GM12878 (cell line): Measurements from ENCODE around the gene PLEKHS1. TPM values are rescaled to one million over a fixed set of nuclear protein-coding genes. Genes with fewer than 3 reads are reported as not detected.

ENCODE experiments used
- ATAC-seq: fragments of 200-7000 bp; cut with Tn5 transposase; 3 replicates; pipeline ENCODE4 v1.9.1; 2020; ENCODE audit warnings: mild to moderate bottlenecking, moderate library complexity
- Bru-seq: library from RNA; stranded (reverse); fragments of 400-500 nt; gene quantifications from one replicate; lab custom pipeline; 2021; lab: Mats Ljungman, UMichigan
- BruChase-seq, 2 experiments: library from RNA; stranded (reverse); fragments of 400-500 nt; gene quantifications; one replicate each; lab custom pipeline; 2021; lab: Mats Ljungman, UMichigan
- BruUV-seq: library from RNA; stranded (reverse); fragments of 400-500 nt; replicated peaks from 2 replicates; lab custom pipeline; 2021; lab: Mats Ljungman, UMichigan
- CTCF ChIA-PET: fragments of 300-600 bp; sonication (Branson Sonifier 250); formaldehyde crosslinking; extraction: SDS; loops from one replicate; lab custom pipeline; 2021; ENCODE audit warnings: inconsistent platforms; lab: Yijun Ruan, JAX
- POLR2A ChIA-PET: fragments of 350-600 bp; formaldehyde crosslinking; extraction: SDS; loops from one replicate; lab custom pipeline; 2021; ENCODE audit warnings: inconsistent platforms; lab: Charles Lee
- RAD21 ChIA-PET: fragments of 300-600 bp; sonication (Branson Sonifier 250); formaldehyde crosslinking; loops from one replicate; lab custom pipeline; 2023; ENCODE audit warnings: antibody characterized with exemption; ENCODE audit not compliant: unreplicated experiment; lab: Charles Lee
- SMC1A ChIA-PET: fragments of 300-600 bp; sonication (Branson Sonifier 250); formaldehyde crosslinking; loops from one replicate; lab custom pipeline; 2023; ENCODE audit not compliant: unreplicated experiment, uncharacterized antibody; lab: Charles Lee
- DNase-seq: peaks from one replicate; pipeline ENCODE4 v3.0.0-alpha.2; 2011; ENCODE audit warnings: low read depth, low spot score
- FAIRE-seq: peaks from 3 replicates; lab custom pipeline; 2011; peaks lifted over from hg19 to GRCh38; lab: Jason Lieb, UNC
- H2AFZ ChIP-seq: 2 replicates; pipeline ENCODE4 v1.6.0; 2011; ENCODE audit warnings: low read depth, low read length, control low read depth; ENCODE audit not compliant: control insufficient read depth
- H3K27ac ChIP-seq: 2 replicates; pipeline ENCODE4 v1.5.1; 2011; ENCODE audit warnings: control low read depth; ENCODE audit not compliant: control insufficient read depth, insufficient read depth
- H3K27me3 ChIP-seq, 2 experiments: replicated peaks in 1 of 2; 2 replicates each; pipeline versions ENCODE4 v1.6.0 to v1.6.1; 2011; ENCODE audit warnings: low read length in 1 of 2; ENCODE audit not compliant: control insufficient read depth in 2 of 2, insufficient read depth in 2 of 2
- H3K36me3 ChIP-seq, 2 experiments: 2 replicates each; pipeline ENCODE4 v1.5.1; 2011; ENCODE audit warnings: low read length in 1 of 2; ENCODE audit not compliant: control insufficient read depth in 2 of 2, insufficient read depth in 2 of 2
- H3K4me1 ChIP-seq: 2 replicates; pipeline ENCODE4 v1.6.1; 2011; ENCODE audit warnings: mild to moderate bottlenecking, low read length, moderate library complexity, mixed read lengths; ENCODE audit not compliant: control insufficient read depth, insufficient read depth
- H3K4me2 ChIP-seq: 2 replicates; pipeline ENCODE4 v1.6.0; 2011; ENCODE audit warnings: control low read depth; ENCODE audit not compliant: control insufficient read depth, insufficient read depth
- H3K4me3 ChIP-seq: fragments of 200-600 bp; sonication (generic); 2 replicates; pipeline ENCODE4 v1.5.1; 2016
- H3K79me2 ChIP-seq: 2 replicates; pipeline ENCODE4 v1.6.0; 2011; ENCODE audit warnings: low read length; ENCODE audit not compliant: control insufficient read depth, insufficient read depth
- H3K9ac ChIP-seq: 2 replicates; pipeline ENCODE4 v1.8.0; 2011; ENCODE audit warnings: low read length, control low read depth, mixed read lengths; ENCODE audit not compliant: control insufficient read depth, insufficient read depth
- H3K9me3 ChIP-seq: replicated peaks from 3 replicates; pipeline ENCODE4 v1.5.1; 2011; ENCODE audit warnings: mild to moderate bottlenecking, low read length; ENCODE audit not compliant: control insufficient read depth, insufficient read depth
- H4K20me1 ChIP-seq: 2 replicates; pipeline ENCODE4 v1.6.0; 2011; ENCODE audit not compliant: control insufficient read depth, insufficient read depth
- ATF7 ChIP-seq: fragments of 450-650 bp; IDR thresholded peaks from 2 replicates; pipeline ENCODE4 v1.6.1; 2016; ENCODE audit warnings: low read depth, mild to moderate bottlenecking
- JUND ChIP-seq: IDR thresholded peaks from 2 replicates; pipeline ENCODE4 v1.6.1; 2012; ENCODE audit warnings: low read depth, mild to moderate bottlenecking, low read length, improper control_type of control experiment, moderate library complexity
- YY1 ChIP-seq: IDR thresholded peaks from 2 replicates; pipeline ENCODE4 v1.6.1; 2011; ENCODE audit warnings: low read depth, mild to moderate bottlenecking, low read length
- WGBS: methylation state at CpG from one replicate; pipeline ENCODE4 v1.1.6; 2016; ENCODE audit warnings: low lambda C conversion rate; ENCODE audit not compliant: insufficient replicate concordance, insufficient coverage; ENCODE audit errors: missing lambda C conversion rate; 5-methylcytosine and 5-hydroxymethylcytosine counted together
- in situ Hi-C: fragments of 300-500 bp; cut with MboI; formaldehyde crosslinking; loops from 9 replicates; pipeline ENCODE4 v1.14.3; 2018; ENCODE audit warnings: mixed read lengths
- intact Hi-C: fragments of 100-400 bp; cut with micrococcal nuclease; formaldehyde crosslinking; loops from one replicate; pipeline ENCODE4 v1.14.2; 2022; ENCODE audit not compliant: unreplicated experiment
- long read RNA-seq, 2 experiments: library from polyadenylated mRNA; unstranded; transcript quantifications; one replicate each; pipeline ENCODE4 v2.0.0, GENCODE V29; 2019 to 2020
- polyA minus RNA-seq, 3 experiments: library from RNA; depleted of rRNA, polyadenylated mRNA; stranded (reverse); fragments of >200 nt; gene quantifications; 2 replicates each; pipeline ENCODE4 v1.2.3, GENCODE V29; 2011
- polyA plus RNA-seq, 11 experiments: library from polyadenylated mRNA; depleted of rRNA in 4 of 11; unstranded in 6 of 11; stranded (reverse) in 5 of 11; fragments of >200 nt; fragmentation: Nextera tagmentation in 4 of 11; fragmentation: Illumina TruSeq in 1 of 11; extraction: Ambion mirVana in 4 of 11; extraction: Trizol in 1 of 11; gene quantifications; 1 replicate in 1 of 11; 2 replicates in 10 of 11; pipeline versions ENCODE4 v1.2.1 to v1.2.3, GENCODE V29; 2011 to 2016; ENCODE audit warnings: inconsistent platforms in 2 of 11, missing spikeins in 2 of 11, low read depth in 1 of 11
- total RNA-seq, 4 experiments: library from RNA; depleted of rRNA in 3 of 4; stranded (reverse); fragments of >200 nt in 3 of 4; fragmentation: Illumina TruSeq in 1 of 4; extraction: Trizol in 1 of 4; gene quantifications; 2 replicates each; pipeline versions ENCODE4 v1.2.1 to v1.2.3, GENCODE V29; 2013 to 2021
- TF ChIP-seq, protein P1 (sequence below): fragments of 450-650 bp; formaldehyde crosslinking; IDR thresholded peaks from 2 replicates; pipeline ENCODE4 v1.4.0; 2022; ENCODE audit warnings: mild to moderate bottlenecking, moderate library complexity
- TF ChIP-seq, protein P2 (sequence below): fragments of 450-650 bp; IDR thresholded peaks from 2 replicates; pipeline ENCODE4 v1.6.1; 2018; ENCODE audit warnings: mild to moderate bottlenecking, low read depth, moderate library complexity; ENCODE audit not compliant: partially characterized antibody
- TF ChIP-seq, protein P3 (sequence below): fragments of 450-650 bp; formaldehyde crosslinking; IDR thresholded peaks from 2 replicates; pipeline ENCODE4 v1.5.0; 2022; ENCODE audit warnings: mild to moderate bottlenecking, missing genetic modification characterization
- TF ChIP-seq, protein P4 (sequence below): IDR thresholded peaks from 2 replicates; pipeline ENCODE4 v1.6.1; 2011; ENCODE audit warnings: borderline replicate concordance, low read depth, mild to moderate bottlenecking, moderate library complexity, low read length; ENCODE audit not compliant: insufficient read depth, poor library complexity, severe bottlenecking

PLEKHS1 gene
- total RNA-seq (2013; cell fraction: nucleolus; rRNA removed): not detected in 2 replicates
- total RNA-seq (2014; rRNA removed) (not detected in 2 replicates), total RNA-seq (2014; rRNA removed; fragmentation: Illumina TruSeq; extraction: Trizol) (not detected in 2 replicates), total RNA-seq (2021) (not detected in 2 replicates), polyA plus RNA-seq (2011; rRNA removed) (0.03 and 0.04 TPM in 2 replicates), polyA plus RNA-seq (2014; fragmentation: Illumina TruSeq; extraction: Trizol) (not detected in 2 replicates), polyA plus RNA-seq (2014; fragmentation: Nextera tagmentation; extraction: Ambion mirVana) (not detected), polyA plus RNA-seq (2014; rRNA removed) (0.04 and 0.17 TPM in 2 replicates), polyA plus RNA-seq (2016; fragmentation: Nextera tagmentation; extraction: Ambion mirVana) (not detected), polyA minus RNA-seq (2011; rRNA and poly(A)+ RNA removed) (not detected in 2 replicates), Bru-seq, nascent RNA (percentile 19 among the genes with signal in this experiment), BruChase-seq, experiment 1, labeled RNA remaining after a 6-hour chase (percentile 50 among the genes with signal in this experiment), BruChase-seq, experiment 2, labeled RNA remaining after a 2-hour chase (percentile 45 among the genes with signal in this experiment)
- not detected for polyA plus RNA-seq (2011; ENCODE audit: low read depth)
- polyA plus RNA-seq (2011; cell fraction: cytosol; rRNA removed): not detected in 2 replicates
- 0.06 TPM in 2 replicates for polyA plus RNA-seq (2011; cell fraction: nucleus; rRNA removed)
- polyA plus RNA-seq (2012): not detected in 2 replicates
- not detected in 2 replicates for polyA minus RNA-seq (2011; cell fraction: cytosol; rRNA and poly(A)+ RNA removed)
- polyA minus RNA-seq (2011; cell fraction: nucleus; rRNA and poly(A)+ RNA removed): not detected in 2 replicates
- long read RNA-seq, experiment 1: 0 reads
- long read RNA-seq, experiment 2: 0 reads

DNA sequence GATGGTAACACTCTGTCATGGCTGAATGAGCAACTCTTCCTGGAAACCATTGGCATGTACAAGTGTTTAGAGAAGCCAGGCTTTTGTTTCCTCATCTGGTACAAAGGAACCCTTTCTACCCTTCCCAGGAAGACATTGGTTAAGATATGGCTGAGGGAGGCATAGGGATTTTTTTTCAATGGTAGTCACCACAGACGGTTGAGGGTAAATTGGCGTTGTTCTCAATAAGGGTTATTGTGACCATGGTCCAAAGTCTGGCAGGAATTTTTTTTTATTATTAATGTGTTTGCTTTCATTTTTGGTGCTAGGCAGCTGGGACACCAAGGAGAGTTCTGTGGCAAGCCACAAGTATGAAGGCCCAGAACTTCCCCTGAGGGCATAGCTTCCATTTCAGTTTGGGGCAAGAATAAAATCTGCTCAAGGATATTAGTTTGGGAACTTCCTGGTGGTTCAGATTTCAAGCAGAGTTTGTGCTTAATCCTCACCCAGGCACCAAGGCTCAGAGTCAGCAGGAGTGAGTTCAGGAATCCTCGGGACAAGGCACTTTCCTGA, at the start of gene PLEKHS1:
TSS of gene PLEKHS1 (plus strand) at position 502 of the 552 bp plus-strand sequence. CDS start 3,596 bp downstream, outside the sequence.
- H3K27me3 ChIP-seq: no peaks in the 10 kb centered on the region
- SMC1A ChIA-PET: interaction anchor here (0.9 to 2.6 kb wide), 2 partner anchors 16 to 357 kb away, joined by 3 to 7 read pairs; no protein-coding TSS in a partner anchor
- CTCF ChIA-PET: interaction anchor here (1.5 kb wide), 1 partner anchor 35 kb away, joined by 3 read pairs; no protein-coding TSS in a partner anchor
- ATAC-seq (no peak), DNase-seq (no peak), FAIRE-seq (no peak)
- H3K9me3 ChIP-seq: no peaks in the 10 kb centered on the region
- no peaks in the 10 kb centered on the region for H4K20me1 ChIP-seq
- H2AFZ ChIP-seq: no peak within 1 kb of the TSS
- intact Hi-C loops (no loop called here), in situ Hi-C loops (no loop called here)
- H3K27ac ChIP-seq: no peak within 1 kb of the TSS
- H3K4me1 ChIP-seq: no peaks in the 10 kb centered on the region
- no peak within 1 kb of the TSS for H3K9ac ChIP-seq
- no TSS peak for BruUV-seq
- H3K79me2 ChIP-seq: no peaks in the 10 kb centered on the region
- no peaks in the 10 kb centered on the region for H3K36me3 ChIP-seq
- H3K4me3 ChIP-seq: no peak within 1 kb of the TSS
- POLR2A ChIA-PET: no interaction called here
- H3K4me2 ChIP-seq: no peak within 1 kb of the TSS
- RAD21 ChIA-PET: interaction anchor here (1.1 kb wide), 1 partner anchor 35 kb away, joined by 3 read pairs; no protein-coding TSS in a partner anchor
- WGBS: 88% methylated on average over 3 of the region's 3 CpGs
- TF ChIP-seq, protein P1, sequence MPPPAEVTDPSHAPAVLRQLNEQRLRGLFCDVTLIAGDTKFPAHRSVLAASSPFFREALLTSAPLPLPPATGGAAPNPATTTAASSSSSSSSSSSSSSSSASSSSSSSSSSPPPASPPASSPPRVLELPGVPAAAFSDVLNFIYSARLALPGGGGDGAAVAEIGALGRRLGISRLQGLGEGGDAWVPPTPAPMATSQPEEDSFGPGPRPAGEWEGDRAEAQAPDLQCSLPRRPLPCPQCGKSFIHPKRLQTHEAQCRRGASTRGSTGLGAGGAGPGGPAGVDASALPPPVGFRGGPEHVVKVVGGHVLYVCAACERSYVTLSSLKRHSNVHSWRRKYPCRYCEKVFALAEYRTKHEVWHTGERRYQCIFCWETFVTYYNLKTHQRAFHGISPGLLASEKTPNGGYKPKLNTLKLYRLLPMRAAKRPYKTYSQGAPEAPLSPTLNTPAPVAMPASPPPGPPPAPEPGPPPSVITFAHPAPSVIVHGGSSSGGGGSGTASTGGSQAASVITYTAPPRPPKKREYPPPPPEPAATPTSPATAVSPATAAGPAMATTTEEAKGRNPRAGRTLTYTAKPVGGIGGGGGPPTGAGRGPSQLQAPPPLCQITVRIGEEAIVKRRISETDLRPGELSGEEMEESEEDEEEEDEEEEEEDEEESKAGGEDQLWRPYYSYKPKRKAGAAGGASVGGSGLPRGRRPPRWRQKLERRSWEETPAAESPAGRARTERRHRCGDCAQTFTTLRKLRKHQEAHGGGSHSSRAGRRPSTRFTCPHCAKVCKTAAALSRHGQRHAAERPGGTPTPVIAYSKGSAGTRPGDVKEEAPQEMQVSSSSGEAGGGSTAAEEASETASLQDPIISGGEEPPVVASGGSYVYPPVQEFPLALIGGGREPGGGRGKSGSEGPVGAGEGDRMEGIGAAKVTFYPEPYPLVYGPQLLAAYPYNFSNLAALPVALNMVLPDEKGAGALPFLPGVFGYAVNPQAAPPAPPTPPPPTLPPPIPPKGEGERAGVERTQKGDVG (CRISPR knock-in tag): no peak
- TF ChIP-seq, protein P2, sequence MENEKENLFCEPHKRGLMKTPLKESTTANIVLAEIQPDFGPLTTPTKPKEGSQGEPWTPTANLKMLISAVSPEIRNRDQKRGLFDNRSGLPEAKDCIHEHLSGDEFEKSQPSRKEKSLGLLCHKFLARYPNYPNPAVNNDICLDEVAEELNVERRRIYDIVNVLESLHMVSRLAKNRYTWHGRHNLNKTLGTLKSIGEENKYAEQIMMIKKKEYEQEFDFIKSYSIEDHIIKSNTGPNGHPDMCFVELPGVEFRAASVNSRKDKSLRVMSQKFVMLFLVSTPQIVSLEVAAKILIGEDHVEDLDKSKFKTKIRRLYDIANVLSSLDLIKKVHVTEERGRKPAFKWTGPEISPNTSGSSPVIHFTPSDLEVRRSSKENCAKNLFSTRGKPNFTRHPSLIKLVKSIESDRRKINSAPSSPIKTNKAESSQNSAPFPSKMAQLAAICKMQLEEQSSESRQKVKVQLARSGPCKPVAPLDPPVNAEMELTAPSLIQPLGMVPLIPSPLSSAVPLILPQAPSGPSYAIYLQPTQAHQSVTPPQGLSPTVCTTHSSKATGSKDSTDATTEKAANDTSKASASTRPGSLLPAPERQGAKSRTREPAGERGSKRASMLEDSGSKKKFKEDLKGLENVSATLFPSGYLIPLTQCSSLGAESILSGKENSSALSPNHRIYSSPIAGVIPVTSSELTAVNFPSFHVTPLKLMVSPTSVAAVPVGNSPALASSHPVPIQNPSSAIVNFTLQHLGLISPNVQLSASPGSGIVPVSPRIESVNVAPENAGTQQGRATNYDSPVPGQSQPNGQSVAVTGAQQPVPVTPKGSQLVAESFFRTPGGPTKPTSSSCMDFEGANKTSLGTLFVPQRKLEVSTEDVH: no peak
- TF ChIP-seq, protein P3, sequence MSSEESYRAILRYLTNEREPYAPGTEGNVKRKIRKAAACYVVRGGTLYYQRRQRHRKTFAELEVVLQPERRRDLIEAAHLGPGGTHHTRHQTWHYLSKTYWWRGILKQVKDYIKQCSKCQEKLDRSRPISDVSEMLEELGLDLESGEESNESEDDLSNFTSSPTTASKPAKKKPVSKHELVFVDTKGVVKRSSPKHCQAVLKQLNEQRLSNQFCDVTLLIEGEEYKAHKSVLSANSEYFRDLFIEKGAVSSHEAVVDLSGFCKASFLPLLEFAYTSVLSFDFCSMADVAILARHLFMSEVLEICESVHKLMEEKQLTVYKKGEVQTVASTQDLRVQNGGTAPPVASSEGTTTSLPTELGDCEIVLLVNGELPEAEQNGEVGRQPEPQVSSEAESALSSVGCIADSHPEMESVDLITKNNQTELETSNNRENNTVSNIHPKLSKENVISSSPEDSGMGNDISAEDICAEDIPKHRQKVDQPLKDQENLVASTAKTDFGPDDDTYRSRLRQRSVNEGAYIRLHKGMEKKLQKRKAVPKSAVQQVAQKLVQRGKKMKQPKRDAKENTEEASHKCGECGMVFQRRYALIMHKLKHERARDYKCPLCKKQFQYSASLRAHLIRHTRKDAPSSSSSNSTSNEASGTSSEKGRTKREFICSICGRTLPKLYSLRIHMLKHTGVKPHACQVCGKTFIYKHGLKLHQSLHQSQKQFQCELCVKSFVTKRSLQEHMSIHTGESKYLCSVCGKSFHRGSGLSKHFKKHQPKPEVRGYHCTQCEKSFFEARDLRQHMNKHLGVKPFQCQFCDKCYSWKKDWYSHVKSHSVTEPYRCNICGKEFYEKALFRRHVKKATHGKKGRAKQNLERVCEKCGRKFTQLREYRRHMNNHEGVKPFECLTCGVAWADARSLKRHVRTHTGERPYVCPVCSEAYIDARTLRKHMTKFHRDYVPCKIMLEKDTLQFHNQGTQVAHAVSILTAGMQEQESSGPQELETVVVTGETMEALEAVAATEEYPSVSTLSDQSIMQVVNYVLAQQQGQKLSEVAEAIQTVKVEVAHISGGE: no peak
- TF ChIP-seq JUND (no peak), ATF7 (no peak), YY1 (no peak)
- TF ChIP-seq, protein P4, sequence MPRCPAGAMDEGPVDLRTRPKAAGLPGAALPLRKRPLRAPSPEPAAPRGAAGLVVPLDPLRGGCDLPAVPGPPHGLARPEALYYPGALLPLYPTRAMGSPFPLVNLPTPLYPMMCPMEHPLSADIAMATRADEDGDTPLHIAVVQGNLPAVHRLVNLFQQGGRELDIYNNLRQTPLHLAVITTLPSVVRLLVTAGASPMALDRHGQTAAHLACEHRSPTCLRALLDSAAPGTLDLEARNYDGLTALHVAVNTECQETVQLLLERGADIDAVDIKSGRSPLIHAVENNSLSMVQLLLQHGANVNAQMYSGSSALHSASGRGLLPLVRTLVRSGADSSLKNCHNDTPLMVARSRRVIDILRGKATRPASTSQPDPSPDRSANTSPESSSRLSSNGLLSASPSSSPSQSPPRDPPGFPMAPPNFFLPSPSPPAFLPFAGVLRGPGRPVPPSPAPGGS: no peak
